H9 (cell line): ENCODE results near the gene OR6N1. TPM values are rescaled to one million over a fixed set of nuclear protein-coding genes. Genes with fewer than 3 reads are reported as not detected.

Source experiments
- DNase-seq: peaks from one replicate; pipeline ENCODE4 v3.0.0-alpha.2; 2017
- H2AFZ ChIP-seq: one replicate; pipeline ENCODE4 v1.6.1; 2013; ENCODE audit warnings: mild to moderate bottlenecking, low read length, control low read depth, moderate library complexity
- H2AK5ac ChIP-seq: 2 replicates; pipeline ENCODE4 v1.6.1; 2013; ENCODE audit warnings: low read length, control low read depth, mixed read lengths; ENCODE audit not compliant: insufficient read length
- H2BK120ac ChIP-seq: one replicate; pipeline ENCODE4 v1.6.1; 2013; ENCODE audit warnings: low read depth, mild to moderate bottlenecking, low read length, control low read depth, inconsistent platforms; ENCODE audit not compliant: poor library complexity, severe bottlenecking
- H2BK12ac ChIP-seq: 2 replicates; pipeline ENCODE4 v1.6.1; 2013; ENCODE audit warnings: low read length, control low read depth, mixed read lengths, low read depth; ENCODE audit not compliant: insufficient read length
- H2BK15ac ChIP-seq: 2 replicates; pipeline ENCODE4 v1.6.1; 2013; ENCODE audit warnings: low read depth, low read length, control low read depth
- H2BK20ac ChIP-seq: one replicate; pipeline ENCODE4 v1.6.1; 2013; ENCODE audit warnings: low read depth, mild to moderate bottlenecking, low read length, control low read depth, inconsistent platforms; ENCODE audit not compliant: poor library complexity, severe bottlenecking
- H2BK5ac ChIP-seq: 2 replicates; pipeline ENCODE4 v1.6.1; 2013; ENCODE audit warnings: low read length, control low read depth, mixed read lengths; ENCODE audit not compliant: insufficient read length
- H3K14ac ChIP-seq: 2 replicates; pipeline ENCODE4 v1.6.1; 2013; ENCODE audit warnings: low read length, control low read depth; ENCODE audit not compliant: insufficient read depth
- H3K18ac ChIP-seq: 2 replicates; pipeline ENCODE4 v1.6.1; 2013; ENCODE audit warnings: low read depth, mild to moderate bottlenecking, mixed read lengths, low read length, control low read depth; ENCODE audit not compliant: insufficient read length
- H3K23ac ChIP-seq: 2 replicates; pipeline ENCODE4 v1.6.1; 2013; ENCODE audit warnings: low read length, control low read depth, mixed read lengths, low read depth; ENCODE audit not compliant: insufficient read length
- H3K23me2 ChIP-seq: 2 replicates; pipeline ENCODE4 v1.6.1; 2013; ENCODE audit warnings: low read depth, mild to moderate bottlenecking, mixed read lengths, low read length, control low read depth; ENCODE audit not compliant: insufficient read length, poor library complexity, severe bottlenecking
- H3K27ac ChIP-seq: 2 replicates; pipeline ENCODE4 v1.5.1; 2013; ENCODE audit warnings: low read length, control low read depth, mixed read lengths, low read depth; ENCODE audit not compliant: insufficient read length
- H3K27me3 ChIP-seq: 2 replicates; pipeline ENCODE4 v1.6.1; 2013; ENCODE audit warnings: low read length, control low read depth, inconsistent platforms; ENCODE audit not compliant: insufficient read depth
- H3K4ac ChIP-seq: 2 replicates; pipeline ENCODE4 v1.6.1; 2013; ENCODE audit warnings: low read depth, mild to moderate bottlenecking, control low read depth, inconsistent platforms, low read length, moderate library complexity
- H3K4me1 ChIP-seq: 2 replicates; pipeline ENCODE4 v1.6.1; 2013; ENCODE audit warnings: low read length, control low read depth, inconsistent platforms; ENCODE audit not compliant: insufficient read depth
- H3K4me2 ChIP-seq: 2 replicates; pipeline ENCODE4 v1.6.1; 2013; ENCODE audit warnings: low read length, control low read depth, mixed read lengths; ENCODE audit not compliant: insufficient read length, insufficient read depth
- H3K56ac ChIP-seq: 2 replicates; pipeline ENCODE4 v1.6.1; 2013; ENCODE audit warnings: low read depth, mild to moderate bottlenecking, mixed read lengths, low read length, control low read depth; ENCODE audit not compliant: insufficient read length
- H3K79me1 ChIP-seq: 2 replicates; pipeline ENCODE4 v1.6.1; 2013; ENCODE audit warnings: low read depth, mild to moderate bottlenecking, moderate library complexity, low read length, control low read depth, inconsistent platforms; ENCODE audit not compliant: insufficient read depth, poor library complexity, severe bottlenecking
- H3K79me2 ChIP-seq: 2 replicates; pipeline ENCODE4 v1.6.1; 2013; ENCODE audit warnings: low read length, control low read depth, inconsistent platforms; ENCODE audit not compliant: insufficient read depth
- H3K9ac ChIP-seq: 2 replicates; pipeline ENCODE4 v1.6.1; 2013; ENCODE audit warnings: low read length, control low read depth, mixed read lengths; ENCODE audit not compliant: insufficient read length; ENCODE audit errors: extremely low read depth
- H3K9me3 ChIP-seq: one replicate; pipeline ENCODE4 v1.6.1; 2013; ENCODE audit warnings: low read depth, low read length, inconsistent platforms; ENCODE audit not compliant: control insufficient read depth
- H3T11ph ChIP-seq: one replicate; pipeline ENCODE4 v1.6.1; 2013; ENCODE audit warnings: mild to moderate bottlenecking, low read length, control low read depth, inconsistent platforms
- H4K20me1 ChIP-seq: one replicate; pipeline ENCODE4 v1.6.1; 2013; ENCODE audit not compliant: control insufficient read depth, insufficient read length, insufficient read depth
- H4K5ac ChIP-seq: 2 replicates; pipeline ENCODE4 v1.6.1; 2013; ENCODE audit warnings: low read depth, mild to moderate bottlenecking, mixed read lengths, low read length, control low read depth; ENCODE audit not compliant: insufficient read length
- H4K8ac ChIP-seq: replicated peaks from 2 replicates; pipeline ENCODE4 v1.6.1; 2013; ENCODE audit warnings: low read length, control low read depth, mixed read lengths, low read depth; ENCODE audit not compliant: insufficient read length
- H4K91ac ChIP-seq: 2 replicates; pipeline ENCODE4 v1.6.1; 2013; ENCODE audit warnings: low read depth, mild to moderate bottlenecking, moderate library complexity, mixed read lengths, low read length, control low read depth; ENCODE audit not compliant: insufficient read length
- H3K27ac Mint-ChIP-seq, 3 experiments: 2 replicates in 2 of 3; 3 replicates in 1 of 3; pipeline ENCODE4 v1.8.0; 2020 to 2021; ENCODE audit warnings: mixed read lengths in 3 of 3, mild to moderate bottlenecking in 1 of 3, moderate library complexity in 1 of 3
- H3K27me3 Mint-ChIP-seq: 2 replicates; pipeline ENCODE4 v1.8.0; 2021; ENCODE audit warnings: low read depth, mild to moderate bottlenecking, moderate library complexity, mixed read lengths
- H3K36me3 Mint-ChIP-seq, 3 experiments: 2 replicates in 2 of 3; 3 replicates in 1 of 3; pipeline ENCODE4 v1.8.0; 2020 to 2021; ENCODE audit warnings: low read depth in 3 of 3, mixed read lengths in 3 of 3; ENCODE audit not compliant: insufficient read depth in 1 of 3
- H3K4me1 Mint-ChIP-seq, 2 experiments: 2 replicates each; pipeline ENCODE4 v1.8.0; 2020; ENCODE audit warnings: mixed read lengths in 2 of 2
- H3K4me3 Mint-ChIP-seq, 2 experiments: 2 replicates in 1 of 2; 3 replicates in 1 of 2; pipeline ENCODE4 v1.8.0; 2020 to 2021; ENCODE audit warnings: mild to moderate bottlenecking in 2 of 2, mixed read lengths in 2 of 2, moderate library complexity in 1 of 2
- H3K9me3 Mint-ChIP-seq, 2 experiments: 2 replicates in 1 of 2; 3 replicates in 1 of 2; pipeline ENCODE4 v1.8.0; 2020; ENCODE audit warnings: mild to moderate bottlenecking in 2 of 2, mixed read lengths in 2 of 2, moderate library complexity in 1 of 2
- CTCF ChIP-seq: fragments of 200-600 bp; sonication (generic); conservative IDR thresholded peaks from 3 replicates; pipeline ENCODE4 v1.8.0; 2021; ENCODE audit warnings: antibody characterized with exemption, mild to moderate bottlenecking
- WGBS: extraction: QIAGEN DNeasy Blood & Tissue Kit; methylation state at CpG from one replicate; pipeline ENCODE4 v1.1.7; 2013; ENCODE audit warnings: missing lambda C conversion rate, low lambda C conversion rate, mixed read lengths; ENCODE audit not compliant: insufficient read length; ENCODE audit errors: extremely low coverage; 5-methylcytosine and 5-hydroxymethylcytosine counted together
- total RNA-seq: library from RNA; stranded (reverse); gene quantifications from 2 replicates; pipeline ENCODE4 v1.2.1, GENCODE V29; 2021

Gene OR6N1
- total RNA-seq, 1 experiment from 2014 or later, result not detected

- Mint-ChIP-seq H3K4me3 (no peak overlapping the region), H3K27me3 (no peaks in the 10 kb centered on the region), H3K4me1 (no peaks in the 10 kb centered on the region), H3K36me3 (no peaks in the 10 kb centered on the region), H3K27ac (no peak overlapping the region), H3K9me3 (no peaks in the 10 kb centered on the region)
- Histone ChIP-seq H4K20me1 (no peaks in the 10 kb centered on the region), H4K5ac (no peak overlapping the region), H2BK20ac (no peak overlapping the region), H3K4me1 (no peaks in the 10 kb centered on the region), H2BK15ac (no peak overlapping the region), H3T11ph (peak overlapping the region; percentile 27), H3K4ac (no peak overlapping the region), H2AFZ (no peak overlapping the region), H3K4me2 (no peak overlapping the region), H3K14ac (no peak overlapping the region), H3K27ac (no peak overlapping the region), H2AK5ac (no peak overlapping the region), H3K79me2 (no peaks in the 10 kb centered on the region), H3K23ac (no peak overlapping the region), H3K56ac (no peak overlapping the region), H3K9me3 (no peaks in the 10 kb centered on the region), H2BK120ac (no peak overlapping the region), H2BK12ac (no peak overlapping the region), H2BK5ac (no peak overlapping the region), H3K23me2 (no peaks in the 10 kb centered on the region), H4K91ac (no peak overlapping the region), H4K8ac (no peak overlapping the region), H3K79me1 (no peaks in the 10 kb centered on the region), H3K27me3 (no peaks in the 10 kb centered on the region), H3K9ac (no peak overlapping the region), H3K18ac (no peak overlapping the region)
- TF ChIP-seq CTCF, result no peak
- WGBS, result no CpG with 5 or more reads among the region's 5 CpGs
- DNase-seq, result no peak
Observed at GRCh38 chr1:158809862-158810261, 37.9 kb upstream of the OR6N1 start.
